Left renal cortex interstitium (tissue), 4 donors: ENCODE measurements around the gene ALK. TPM values are rescaled to one million over a fixed set of nuclear protein-coding genes. Genes with fewer than 3 reads are reported as not detected.

Experiments used
- DNase-seq, 4 donors: peaks; one replicate each; pipeline ENCODE4 v3.0.0-alpha.2; 2013; ENCODE audit warnings: low read depth in 4 of 4, low spot score in 2 of 4, missing footprints in 1 of 4
- polyA plus RNA-seq, 4 donors: library from polyadenylated mRNA; unstranded; fragments of 120-200 nt; gene quantifications; one replicate each; pipeline ENCODE4 v1.2.1, GENCODE V29; 2013; ENCODE audit not compliant: insufficient read length in 4 of 4

ALK gene
- polyA plus RNA-seq, 4 donors, result 0.24 to 0.68 (median 0.31) TPM

DNA sequence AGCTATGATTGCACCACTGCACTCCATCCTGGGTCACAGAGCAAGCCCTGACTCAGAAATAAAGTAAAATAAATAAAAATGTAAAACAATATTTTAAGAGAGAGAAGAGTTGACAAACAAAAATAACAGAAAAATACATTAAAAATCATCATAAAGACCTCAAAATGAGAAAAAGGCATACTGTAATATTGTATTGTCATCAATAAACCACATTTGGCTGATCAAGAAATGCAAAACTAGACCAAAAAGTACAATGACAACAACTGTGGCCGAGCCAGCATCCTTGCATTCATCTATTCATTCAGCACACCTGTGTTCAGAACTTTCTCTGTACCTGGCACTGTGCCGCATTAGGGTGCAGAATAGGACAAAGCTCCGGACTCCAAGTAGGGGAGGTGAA, 121.8 kb downstream of the ALK start:
- DNase-seq, result no peak

GRCh38 chr2:29797916-29798315, 123.5 kb downstream of the ALK start:
- DNase-seq, result no peak

GRCh38 chr2:29796446-29796845, 124.9 kb downstream of the ALK start:
- no peak for DNase-seq

- no peak for DNase-seq
Observed at GRCh38 chr2:29789911-29790485, 131.4 kb downstream of the ALK start.

- no peak for DNase-seq
Observed at GRCh38 chr2:29787473-29788465, 133.6 kb downstream of the ALK start.

DNA sequence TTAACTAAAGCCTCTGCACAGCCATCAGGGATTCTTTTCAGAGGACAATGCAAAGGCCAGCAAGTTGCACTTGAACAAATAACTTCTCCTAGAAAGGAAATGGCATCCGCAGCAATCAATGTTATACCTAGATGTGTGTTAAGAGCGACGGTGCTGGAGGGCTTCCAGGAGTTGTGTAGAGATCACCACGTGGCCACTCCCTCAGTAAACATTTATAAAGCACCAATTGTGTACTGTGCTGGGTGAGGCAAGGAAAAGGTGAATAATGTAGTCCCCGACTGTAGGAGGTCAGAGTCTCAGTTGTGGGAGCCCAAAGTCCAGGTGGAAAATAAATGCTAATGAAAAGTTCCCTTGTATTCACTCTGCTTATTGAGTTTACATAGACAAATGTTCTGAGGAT, 135.0 kb downstream of the ALK start:
- DNase-seq, result no peak

DNA sequence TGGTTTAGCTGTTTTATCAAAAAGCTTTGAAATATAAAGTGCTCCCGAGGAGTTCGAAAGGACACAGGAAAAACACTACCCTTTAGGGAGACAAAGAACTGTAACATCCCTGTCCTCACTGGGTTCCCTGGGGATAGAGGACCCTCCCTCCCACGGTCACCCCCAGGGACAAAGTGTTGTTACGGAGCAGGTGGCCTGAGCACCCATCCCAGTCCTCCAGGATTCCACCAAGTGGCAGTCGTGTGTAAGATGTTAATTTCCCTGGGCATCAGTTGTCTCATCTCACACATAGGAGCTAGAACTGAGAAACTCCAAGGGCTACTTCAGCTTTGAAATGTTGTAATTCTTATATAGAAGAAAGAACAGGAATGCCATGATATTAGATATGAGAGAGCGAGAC, 137.7 kb downstream of the ALK start:
- no peak for DNase-seq

DNA sequence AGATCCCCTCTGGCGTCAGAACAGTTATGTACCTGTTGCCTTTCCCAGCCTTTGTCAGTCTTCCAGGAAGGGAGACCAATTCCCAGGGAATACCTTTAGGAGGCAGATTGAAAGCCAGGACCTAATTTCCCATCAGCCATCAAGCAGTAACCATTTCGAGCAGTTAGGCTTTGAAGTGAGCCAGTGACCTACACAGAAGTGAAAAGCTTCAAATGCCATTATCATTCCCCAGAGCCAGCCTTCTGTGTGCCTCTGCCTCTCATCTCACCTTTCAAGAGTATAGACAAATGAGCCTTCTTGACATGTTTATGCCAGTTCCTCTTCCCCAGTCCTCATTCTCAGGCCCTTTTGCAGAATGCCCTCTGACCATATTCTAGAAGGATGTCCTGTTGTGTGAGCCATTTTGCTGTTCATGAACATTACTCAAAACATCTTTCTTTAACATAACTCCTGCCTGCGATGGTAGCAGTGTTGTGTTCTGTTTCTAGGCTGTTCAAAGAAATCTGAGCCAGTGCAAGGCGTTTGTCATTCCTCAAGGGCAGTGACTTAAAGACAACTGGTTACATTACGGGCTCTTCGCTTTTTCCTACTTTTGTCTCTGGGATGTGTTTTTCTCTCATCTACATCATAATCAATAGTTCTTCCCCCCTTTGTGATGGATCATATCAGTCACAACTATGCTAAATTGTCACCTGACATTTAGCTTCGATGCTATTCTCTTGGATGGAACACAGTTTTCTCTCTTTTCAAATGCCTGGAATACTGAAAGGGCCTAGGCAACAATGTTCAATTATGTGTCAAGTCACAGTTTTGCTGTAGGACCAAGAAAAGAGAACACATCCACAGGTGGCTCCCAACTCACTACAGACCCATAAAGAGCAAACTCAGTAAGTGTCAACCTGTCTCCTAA, 138.6 kb downstream of the ALK start:
- DNase-seq, result peak in 3 of 4 donors; percentile 28 to 41 (median 28)

- no peak for DNase-seq
Observed at GRCh38 chr2:29782087-29782486, 139.3 kb downstream of the ALK start.

DNA sequence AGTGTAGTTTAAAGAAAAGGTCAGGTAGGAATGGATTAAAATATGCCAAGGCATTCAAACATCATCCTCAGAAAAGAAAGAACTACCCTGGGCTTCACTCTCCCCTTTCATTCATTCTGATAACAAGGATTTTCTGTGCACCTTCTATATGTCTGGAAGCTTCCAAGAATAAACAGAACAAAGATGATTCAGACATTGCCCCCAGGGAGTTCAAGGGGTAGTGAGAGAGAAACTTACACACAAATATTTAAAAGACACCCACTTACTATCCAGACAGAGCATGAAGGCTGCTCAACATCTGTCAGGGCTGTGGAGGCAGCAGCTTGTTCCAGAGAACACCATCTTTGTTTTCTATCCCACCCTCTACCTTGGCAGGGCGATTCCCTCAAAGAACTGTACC, 140.5 kb downstream of the ALK start:
- DNase-seq, result no peak

GRCh38 chr2:29777161-29777560, 144.2 kb downstream of the ALK start:
- DNase-seq, result no peak

DNA sequence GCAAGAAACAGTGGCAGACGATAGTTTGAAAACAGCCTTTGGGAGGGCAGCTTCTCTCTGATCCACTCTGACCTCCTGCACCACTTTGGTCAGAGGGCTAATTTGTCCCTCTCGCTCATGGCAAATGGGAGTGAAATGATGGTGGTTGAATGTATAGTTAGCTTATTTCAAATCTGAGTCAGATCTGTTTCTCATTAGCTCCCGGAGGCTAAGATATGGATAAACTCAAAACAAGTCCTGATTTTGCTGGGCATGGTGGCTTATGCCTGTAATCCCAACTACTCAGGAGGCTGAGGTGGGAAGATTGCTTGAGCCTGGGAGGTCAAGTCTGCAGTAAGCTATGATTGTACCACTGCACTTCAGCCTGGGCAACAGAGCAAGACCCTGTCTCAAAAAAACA, 145.0 kb downstream of the ALK start:
- no peak for DNase-seq

- no peak for DNase-seq
Observed at GRCh38 chr2:29775937-29776336, 145.4 kb downstream of the ALK start.

DNA sequence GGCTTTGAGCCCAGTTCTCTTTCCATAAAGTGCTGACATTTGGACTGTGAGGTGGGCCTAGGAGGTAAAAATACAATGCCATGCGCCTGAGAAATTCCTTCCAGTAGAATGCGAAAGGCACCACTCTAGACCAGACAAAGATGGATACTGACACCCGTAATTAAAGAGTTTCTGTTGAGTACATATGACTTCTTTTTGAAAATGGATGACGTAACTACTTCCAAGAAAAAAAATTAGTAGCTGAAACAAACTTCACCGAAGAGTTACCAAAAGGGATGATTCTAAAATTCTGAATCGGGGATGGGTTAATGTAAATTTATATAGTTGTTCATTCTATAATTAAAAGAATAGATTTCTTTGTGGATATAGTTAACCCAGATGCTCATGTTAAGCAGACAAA, 146.8 kb downstream of the ALK start:
- no peak for DNase-seq

DNA sequence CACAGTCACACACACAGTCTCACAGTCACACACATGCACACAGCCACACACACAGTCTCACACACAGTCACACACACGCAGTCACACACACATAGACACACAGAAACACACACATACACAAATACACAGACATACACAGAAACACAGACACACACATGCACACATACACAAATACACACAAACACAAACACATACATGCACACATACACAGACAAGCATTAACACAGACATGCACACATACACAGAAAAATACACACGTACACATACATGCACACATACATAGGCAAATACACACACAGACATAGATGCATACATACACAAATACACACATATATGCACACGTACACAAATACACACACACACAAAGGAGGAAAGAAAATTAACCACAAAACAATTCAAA, 150.5 kb downstream of the ALK start:
- DNase-seq, result no peak

GRCh38 chr2:29769847-29770246, 151.5 kb downstream of the ALK start:
- no peak for DNase-seq

GRCh38 chr2:29767606-29768335, 153.6 kb downstream of the ALK start:
- no peak for DNase-seq

DNA sequence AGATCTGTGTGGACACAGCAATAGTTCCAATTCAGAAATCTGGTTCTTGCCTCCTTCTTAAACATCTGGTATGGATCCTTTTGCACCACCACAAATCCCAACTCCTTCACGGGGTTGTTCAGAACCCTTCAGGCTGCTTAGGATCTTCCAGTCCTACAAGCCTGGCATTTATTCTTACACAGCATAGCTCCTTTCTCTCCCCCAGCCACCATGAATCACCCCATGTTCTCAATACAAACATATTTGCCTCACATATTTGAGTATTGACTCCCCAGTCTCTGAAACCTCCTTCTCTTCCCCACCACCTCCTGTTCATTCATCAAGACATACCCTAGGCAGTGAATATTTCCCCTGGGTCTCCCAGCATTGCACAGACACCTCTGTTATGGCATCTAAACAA, 155.2 kb downstream of the ALK start:
- DNase-seq, result no peak

GRCh38 chr2:29765721-29766120, 155.7 kb downstream of the ALK start:
- DNase-seq, result no peak

DNA sequence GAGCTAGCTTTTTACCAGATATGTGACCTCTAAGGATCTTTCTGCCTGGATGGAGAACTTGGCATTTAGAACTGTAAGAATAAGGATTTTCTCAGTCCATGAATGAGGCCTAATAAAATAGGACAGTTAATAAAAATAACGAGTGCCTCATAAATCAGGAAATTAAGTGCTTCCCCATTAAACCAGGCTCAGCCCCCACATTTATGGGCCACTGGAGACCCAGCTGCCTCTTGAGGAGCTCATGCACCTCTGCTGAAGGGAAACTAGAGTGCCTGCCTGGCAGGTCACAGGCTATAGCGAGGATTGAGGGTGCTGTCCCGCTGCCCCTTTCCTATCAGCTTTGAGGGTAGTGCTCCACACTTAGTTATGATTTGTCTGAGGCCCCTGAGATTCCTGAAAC, 158.0 kb downstream of the ALK start:
- DNase-seq, result peak; percentile 28 to 44 (median 37)
